H54 (cell line): ENCODE measurements around the gene GRIK2.

Source experiments
- DNase-seq: peaks from one replicate; pipeline ENCODE4 v3.0.0; 2011; ENCODE audit warnings: low spot score, mixed read lengths; ENCODE audit not compliant: insufficient read length
- FAIRE-seq: peaks from 3 replicates; lab custom pipeline; 2011; peaks lifted over from hg19 to GRCh38; lab: Jason Lieb, UNC
- POLR2A ChIP-seq: IDR thresholded peaks from 2 replicates; pipeline ENCODE4 v1.6.1; 2011; ENCODE audit warnings: low read depth, mild to moderate bottlenecking, low read length

Gene GRIK2

DNA sequence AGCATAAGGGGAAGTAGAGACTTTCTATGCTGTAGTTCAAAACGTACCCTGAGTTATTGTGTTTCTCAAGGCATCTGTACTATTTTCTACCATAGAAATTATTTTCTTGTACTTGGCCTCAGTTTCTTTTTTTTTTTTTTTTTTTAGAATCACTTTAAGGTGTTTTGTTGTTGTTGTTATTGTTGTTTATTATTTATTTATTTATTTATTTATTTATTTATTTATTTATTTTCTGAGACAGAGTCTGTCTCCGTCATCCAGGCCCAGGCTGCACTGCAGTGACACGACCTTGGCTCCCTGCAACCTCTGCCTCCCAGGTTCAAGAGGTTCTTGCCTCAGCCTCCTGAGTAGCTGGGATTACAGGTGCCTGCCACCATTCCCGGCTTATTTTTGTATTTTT, 179.1 kb downstream of the GRIK2 start:
- FAIRE-seq (no peak), DNase-seq (no peak)
- TF ChIP-seq POLR2A: no peak

DNA sequence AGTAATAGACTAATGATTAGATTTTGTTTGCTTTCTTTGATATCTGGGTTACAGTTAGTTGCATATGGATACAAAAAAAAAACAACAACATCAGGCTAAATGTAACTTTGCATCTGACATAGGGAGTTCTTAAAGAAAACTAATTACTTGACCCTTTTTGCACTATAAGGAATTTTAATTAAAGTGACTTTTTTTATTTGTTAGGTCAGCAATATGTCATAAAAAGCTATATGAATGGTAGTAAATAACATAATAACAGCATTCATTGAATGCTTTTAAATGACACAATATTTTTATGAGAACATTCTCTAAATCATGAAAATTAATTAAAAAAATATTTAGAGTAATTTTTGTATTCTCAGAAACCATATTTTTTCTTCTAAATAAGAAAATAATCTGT, 183.6 kb downstream of the GRIK2 start:
- no peak for FAIRE-seq
- DNase-seq: no peak
- TF ChIP-seq POLR2A: no peak

DNA sequence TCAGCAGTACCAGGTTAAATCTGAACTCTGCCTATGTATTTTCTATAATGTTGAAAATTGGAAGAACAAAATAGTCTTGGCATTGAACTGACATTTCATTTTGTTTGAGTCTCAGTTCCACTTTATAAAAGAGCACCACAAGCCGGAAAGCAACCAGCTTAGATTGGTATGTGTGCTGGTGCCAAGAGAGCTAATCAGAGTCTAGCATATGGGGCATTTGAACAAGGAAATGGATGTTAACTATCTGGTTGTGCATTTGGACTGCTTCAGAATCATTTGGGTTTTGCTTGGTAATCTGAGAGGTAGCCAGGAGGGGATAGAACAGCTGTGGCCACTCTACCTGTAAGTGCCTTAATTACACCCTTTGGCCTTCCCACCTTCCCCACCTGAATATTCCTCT, 184.8 kb downstream of the GRIK2 start:
- no peak for DNase-seq
- no peak for TF ChIP-seq POLR2A
- FAIRE-seq: no peak

DNA sequence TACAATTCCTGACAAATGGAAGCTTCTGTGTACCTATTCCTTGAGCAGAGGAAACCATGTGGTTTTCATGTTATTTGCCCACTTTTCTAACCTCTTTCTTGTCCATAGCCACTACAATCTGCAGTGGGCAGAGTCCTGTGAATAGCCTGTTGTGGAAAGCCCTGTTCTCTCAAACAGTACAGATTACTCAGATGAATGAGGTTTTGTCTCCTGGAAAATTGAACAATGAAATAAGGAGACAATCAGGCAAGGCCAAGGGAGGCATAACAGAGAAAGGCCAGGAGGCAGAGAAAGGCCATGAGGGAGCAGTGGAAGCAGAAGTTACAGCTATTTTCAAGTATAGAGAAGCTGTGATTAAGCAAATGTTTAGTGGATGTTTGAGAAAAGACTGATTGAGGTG, 189.3 kb downstream of the GRIK2 start:
- DNase-seq (no peak), FAIRE-seq (no peak)
- no peak for TF ChIP-seq POLR2A

DNA sequence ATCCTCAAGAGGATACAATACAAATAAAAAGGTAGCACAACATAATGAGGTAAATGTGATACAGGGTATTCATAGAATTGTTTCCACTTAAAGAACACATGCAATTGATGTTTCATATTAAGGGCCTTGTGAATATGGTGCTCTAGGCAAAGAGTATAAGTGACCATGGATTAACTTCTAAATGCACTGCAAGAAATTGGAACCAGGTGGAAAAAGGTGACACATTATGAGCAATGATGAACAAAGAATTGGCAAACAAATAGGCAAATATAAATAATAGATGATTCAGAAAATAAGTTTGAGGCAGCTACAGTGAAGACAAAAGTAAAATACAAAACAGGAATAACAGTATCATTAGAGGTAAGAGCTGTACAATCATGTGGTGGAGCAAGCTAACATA, 192.0 kb downstream of the GRIK2 start:
- FAIRE-seq: no peak
- DNase-seq: no peak
- no peak for TF ChIP-seq POLR2A

DNA sequence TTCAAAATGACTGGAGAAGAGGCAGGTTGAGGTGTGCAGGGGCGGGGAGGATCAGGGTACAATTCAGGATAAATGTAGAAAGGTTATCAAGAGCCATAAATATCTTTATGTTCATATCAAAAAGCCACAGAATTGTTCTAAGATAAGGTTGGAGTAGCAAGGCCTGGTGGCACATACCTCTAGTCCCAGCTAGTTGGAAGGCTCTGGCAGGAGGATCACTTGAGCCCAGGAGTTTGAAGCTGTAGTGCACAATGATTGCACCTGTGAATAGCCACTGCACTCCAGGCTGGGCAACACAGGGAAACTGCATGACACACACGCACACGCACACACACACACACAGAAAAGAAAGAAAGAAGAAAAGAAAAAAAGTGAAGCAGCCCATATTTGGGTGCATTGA, 194.8 kb downstream of the GRIK2 start:
- FAIRE-seq (no peak), DNase-seq (no peak)
- no peak for TF ChIP-seq POLR2A

DNA sequence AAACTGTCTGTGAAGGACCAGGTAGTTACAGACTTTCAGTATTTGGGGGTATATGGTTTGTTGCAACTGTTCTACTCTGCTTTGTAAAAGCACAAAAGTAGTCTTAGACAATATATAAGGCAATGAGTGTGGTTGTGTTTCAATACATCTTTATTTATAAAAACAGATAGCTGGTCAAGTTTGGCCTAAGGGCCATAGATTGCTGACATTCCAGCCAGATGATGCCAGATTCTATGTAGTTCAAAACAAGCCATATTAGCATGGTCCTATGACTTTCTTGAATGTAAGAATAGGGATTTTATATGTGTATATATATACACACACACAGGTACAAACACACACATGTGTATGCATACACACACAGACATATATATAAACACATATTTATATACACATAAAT, 201.8 kb downstream of the GRIK2 start:
- no peak for TF ChIP-seq POLR2A
- no peak for FAIRE-seq
- DNase-seq: no peak

DNA sequence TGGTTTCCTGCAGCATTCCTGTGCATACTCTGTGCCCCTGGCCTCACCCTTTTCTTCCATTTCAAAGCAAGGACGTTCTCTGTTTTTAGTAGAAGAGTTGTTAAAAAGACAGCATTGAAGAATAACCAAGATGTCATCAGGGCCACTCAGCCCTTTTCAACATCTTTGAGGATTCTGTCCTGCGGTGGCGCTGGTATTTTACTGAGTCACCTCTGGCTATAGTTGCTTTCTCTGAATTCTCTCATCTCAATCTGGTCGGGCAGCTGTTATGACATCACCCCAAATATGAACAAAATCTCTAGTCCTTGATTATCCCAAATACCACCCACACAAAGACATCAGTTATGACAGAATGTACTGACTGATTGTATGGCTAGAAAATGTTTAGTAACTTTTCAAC, 204.2 kb downstream of the GRIK2 start:
- no peak for DNase-seq
- TF ChIP-seq POLR2A: no peak
- FAIRE-seq: no peak

DNA sequence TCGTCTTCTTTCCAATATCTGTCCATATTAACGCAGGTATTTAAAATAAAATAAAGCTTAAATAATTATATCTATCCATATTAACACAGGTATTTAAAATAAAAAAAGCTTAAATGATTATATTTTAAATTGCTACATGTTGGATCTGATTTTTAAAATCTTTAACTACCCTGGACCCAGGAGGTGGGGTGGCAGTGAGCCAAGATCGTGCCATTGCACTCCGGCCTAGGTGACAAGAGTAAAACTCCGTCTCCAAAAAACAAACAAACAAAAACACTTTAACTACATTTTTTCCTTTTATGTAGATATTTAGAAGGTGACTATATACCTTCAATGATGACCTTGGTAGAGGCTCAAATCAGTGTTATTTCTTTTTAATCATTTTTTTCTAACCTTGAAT, 211.9 kb downstream of the GRIK2 start:
- TF ChIP-seq POLR2A: no peak
- no peak for FAIRE-seq
- DNase-seq: no peak

DNA sequence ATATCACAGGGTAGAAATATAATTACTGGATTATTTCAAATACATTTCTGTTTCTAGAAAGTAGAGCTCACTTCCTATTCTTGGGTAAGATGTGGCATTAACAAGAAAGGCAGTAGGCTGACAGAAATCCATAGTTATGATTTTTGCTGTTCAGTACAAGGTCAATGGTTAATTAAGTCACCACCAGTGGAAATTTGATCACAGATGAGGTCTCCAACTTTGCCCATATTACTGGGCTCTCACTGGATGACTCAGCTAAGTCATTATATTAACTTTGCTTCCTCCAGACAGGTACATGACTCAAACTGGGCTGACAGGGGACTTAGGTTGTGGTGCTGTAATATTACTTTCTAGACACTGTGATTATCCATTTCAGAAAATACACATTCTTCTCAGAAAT, 212.4 kb downstream of the GRIK2 start:
- DNase-seq: no peak
- TF ChIP-seq POLR2A: no peak
- FAIRE-seq: no peak

DNA sequence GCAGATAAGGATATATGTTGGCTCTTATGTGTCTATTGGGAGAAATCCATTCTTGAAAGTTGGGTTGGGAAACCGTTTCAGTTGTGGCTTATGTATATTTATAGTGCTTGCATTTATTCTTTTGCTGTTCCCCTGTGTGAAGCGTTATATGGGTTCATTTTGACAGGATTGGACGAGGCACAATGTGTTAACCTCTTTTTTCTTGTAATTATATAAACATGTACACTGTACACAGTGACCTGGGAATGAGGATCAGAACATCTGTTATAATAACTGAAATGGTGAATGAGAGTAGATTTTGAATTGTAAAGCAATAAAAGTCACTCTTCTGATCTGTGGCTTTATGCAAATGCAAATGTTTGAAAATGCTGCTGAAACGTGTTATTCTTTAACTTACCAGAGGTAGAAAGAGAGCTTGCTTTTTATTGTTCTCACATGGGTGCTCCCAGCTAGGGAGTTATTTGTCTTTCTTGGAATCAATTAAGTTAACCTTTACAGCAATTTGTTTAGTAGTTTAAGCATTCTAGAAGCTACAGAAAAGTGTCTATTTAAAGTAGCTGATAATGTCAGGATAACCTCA, 213.7 kb downstream of the GRIK2 start:
- TF ChIP-seq POLR2A: no peak
- FAIRE-seq (no peak), DNase-seq (no peak)

DNA sequence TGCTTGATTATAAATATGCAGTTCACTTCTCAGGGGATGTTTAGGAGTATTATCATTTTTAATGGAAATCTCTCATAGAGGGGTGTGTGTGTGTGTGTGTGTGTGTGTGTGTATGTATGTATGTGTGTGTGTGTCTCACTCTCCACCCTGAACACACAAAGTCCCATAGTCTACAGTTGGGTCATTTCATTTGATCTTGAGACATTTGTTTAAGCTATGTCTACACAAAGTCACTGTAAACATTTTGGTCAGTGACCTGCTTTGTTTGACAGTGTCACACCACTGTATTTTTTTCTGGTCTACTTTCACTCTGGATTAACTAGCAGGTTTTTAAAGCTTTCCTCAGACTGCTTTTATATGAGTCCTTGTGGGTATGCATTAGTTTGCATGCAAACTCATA, 215.2 kb downstream of the GRIK2 start:
- TF ChIP-seq POLR2A: no peak
- no peak for DNase-seq
- no peak for FAIRE-seq

DNA sequence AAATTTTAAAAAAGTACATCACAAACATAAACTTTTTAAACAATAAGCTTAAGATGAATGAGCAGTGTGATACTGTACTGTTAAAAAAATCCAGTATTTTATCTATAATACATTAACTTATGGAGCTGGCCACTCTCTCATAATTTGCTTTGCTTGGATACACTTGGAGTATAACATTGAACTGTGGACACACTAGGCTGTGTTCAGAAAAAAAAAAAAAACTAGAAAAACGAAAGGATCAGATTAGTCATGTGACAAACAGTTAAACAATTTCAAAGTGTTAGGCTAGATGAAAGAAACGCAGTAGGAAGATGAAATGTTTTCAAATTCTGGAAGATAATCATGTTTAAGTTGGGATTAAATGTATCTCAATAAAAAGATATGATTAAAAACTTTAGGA, 220.0 kb downstream of the GRIK2 start:
- TF ChIP-seq POLR2A: no peak
- no peak for FAIRE-seq
- no peak for DNase-seq

DNA sequence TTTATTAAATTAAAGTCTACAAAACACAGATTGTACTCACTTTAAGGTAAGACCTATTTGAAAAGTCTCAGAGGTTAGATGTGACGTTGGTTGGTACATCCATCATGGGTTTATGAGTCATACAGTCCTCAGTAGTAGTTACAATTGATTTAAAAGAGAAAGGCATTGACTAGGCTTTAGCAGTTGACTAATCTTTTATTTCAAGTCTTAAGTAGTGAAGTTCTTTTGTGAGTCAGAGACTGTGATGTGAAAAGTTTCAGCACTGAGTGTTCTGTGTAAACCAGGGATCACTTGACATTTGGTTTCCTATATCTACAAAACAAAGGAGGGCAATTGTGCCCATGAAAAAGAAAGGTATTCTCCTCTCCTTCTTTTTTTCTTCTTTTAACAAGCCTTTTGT, 221.3 kb downstream of the GRIK2 start:
- no peak for TF ChIP-seq POLR2A

DNA sequence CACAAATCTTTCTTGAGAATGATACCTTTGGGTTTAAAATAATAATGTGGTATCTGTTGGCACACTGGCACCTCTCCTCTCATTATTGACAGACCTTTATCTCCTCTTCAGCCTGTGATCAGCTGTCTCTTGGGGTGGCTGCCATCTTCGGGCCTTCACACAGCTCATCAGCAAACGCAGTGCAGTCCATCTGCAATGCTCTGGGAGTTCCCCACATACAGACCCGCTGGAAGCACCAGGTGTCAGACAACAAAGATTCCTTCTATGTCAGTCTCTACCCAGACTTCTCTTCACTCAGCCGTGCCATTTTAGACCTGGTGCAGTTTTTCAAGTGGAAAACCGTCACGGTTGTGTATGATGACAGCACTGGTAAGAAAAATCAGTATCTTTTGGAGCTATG, 232.8 kb downstream of the GRIK2 start:
- no peak for TF ChIP-seq POLR2A
- DNase-seq (no peak), FAIRE-seq (no peak)

More for the DNA sequence above, 221.3 kb downstream of the GRIK2 start:
- DNase-seq: no peak
- peak; percentile 80 for FAIRE-seq

DNA sequence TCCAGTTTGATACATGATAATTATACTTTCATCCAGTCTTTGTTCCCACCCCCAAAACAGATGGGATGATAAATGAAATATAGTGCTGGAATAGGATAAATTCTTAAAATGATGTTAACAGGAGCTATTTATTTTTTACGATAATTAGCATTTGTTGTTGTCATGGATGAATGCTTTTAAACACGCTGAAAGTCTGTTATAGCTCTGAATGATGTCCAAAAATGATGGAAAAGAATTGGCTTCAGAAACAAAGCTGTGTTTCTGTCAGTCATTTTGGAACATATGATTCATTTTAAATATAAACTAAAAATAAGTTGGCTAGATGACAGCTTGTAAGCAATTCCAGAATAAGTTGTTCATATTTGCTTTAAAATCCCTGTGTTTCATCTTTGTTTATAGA, 237.4 kb downstream of the GRIK2 start:
- no peak for DNase-seq
- FAIRE-seq: no peak
- no peak for TF ChIP-seq POLR2A
